Stimulated activated CD4-positive, alpha-beta T cell treated with anti-CD3 and anti-CD28 coated beads, TNF-alpha, amount 100 ng/mL, for 4 hours (primary cell): Measurements from ENCODE around the gene KCNQ1.
A peak's percentile ranks its signal among the peaks of the same experiment; 100 is the strongest.

ENCODE experiments used
- DNase-seq, 3 experiments: peaks; one replicate each; pipeline ENCODE4 v3.0.0-alpha.2; 2020; ENCODE audit warnings: low read depth in 3 of 3

KCNQ1 gene

DNA sequence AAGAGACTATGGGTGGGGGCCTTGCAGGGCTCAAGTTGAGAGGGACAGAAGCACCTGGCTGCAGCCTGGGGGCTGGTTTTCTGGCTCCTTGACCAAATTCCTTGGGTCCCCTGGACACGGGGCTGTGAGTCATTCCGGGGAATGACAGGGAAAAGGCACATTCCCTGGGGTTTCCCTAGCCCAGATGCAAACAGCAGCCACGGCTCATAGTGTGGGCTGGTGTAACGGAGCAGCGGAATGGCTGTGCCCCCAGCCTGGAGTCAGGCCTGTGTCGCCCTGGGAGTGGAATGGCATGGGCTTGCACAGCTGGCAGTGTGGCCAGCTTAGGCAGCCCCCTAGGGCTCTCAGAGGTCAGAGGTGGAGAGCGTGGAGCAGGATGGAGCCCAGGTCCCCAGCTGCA is 332.6 kb downstream of the KCNQ1 start:
- DNase-seq = no peak

DNA sequence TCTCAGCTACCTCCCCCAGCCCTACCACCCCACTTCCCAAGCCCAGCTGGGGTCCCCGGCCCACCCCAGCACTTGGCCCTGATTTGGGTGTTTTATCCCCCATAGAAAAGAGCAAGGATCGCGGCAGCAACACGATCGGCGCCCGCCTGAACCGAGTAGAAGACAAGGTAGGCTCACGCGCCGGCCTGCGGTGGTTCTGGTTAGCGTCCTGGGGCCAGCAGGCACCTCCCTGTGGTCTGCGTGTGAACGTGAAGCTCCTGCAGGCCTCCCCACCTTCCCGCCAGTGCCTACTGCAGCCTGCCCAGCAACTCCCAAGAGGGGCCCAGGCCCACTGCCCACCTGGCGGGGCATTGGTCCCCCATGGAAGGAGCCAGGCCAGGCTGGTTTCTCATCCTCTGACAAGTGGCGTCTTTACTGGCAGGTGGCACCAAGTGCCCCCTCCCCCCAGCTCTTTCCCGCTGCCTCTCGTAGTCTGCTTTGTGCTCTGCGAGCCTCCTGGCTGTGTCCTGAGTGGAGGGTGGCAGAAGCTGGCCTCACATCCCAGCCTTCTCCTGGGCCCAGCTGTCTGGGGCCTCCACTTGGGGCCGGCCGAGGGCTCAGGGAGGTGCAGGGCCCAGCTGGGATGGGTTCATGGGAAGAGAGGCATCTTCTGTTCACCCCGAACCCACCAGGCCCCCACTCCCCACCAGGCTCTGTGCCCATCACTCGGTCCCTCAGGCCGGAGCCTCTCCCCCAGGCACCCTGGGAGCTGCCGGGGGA is 333.2 kb downstream of the KCNQ1 start:
- no peak for DNase-seq

DNA sequence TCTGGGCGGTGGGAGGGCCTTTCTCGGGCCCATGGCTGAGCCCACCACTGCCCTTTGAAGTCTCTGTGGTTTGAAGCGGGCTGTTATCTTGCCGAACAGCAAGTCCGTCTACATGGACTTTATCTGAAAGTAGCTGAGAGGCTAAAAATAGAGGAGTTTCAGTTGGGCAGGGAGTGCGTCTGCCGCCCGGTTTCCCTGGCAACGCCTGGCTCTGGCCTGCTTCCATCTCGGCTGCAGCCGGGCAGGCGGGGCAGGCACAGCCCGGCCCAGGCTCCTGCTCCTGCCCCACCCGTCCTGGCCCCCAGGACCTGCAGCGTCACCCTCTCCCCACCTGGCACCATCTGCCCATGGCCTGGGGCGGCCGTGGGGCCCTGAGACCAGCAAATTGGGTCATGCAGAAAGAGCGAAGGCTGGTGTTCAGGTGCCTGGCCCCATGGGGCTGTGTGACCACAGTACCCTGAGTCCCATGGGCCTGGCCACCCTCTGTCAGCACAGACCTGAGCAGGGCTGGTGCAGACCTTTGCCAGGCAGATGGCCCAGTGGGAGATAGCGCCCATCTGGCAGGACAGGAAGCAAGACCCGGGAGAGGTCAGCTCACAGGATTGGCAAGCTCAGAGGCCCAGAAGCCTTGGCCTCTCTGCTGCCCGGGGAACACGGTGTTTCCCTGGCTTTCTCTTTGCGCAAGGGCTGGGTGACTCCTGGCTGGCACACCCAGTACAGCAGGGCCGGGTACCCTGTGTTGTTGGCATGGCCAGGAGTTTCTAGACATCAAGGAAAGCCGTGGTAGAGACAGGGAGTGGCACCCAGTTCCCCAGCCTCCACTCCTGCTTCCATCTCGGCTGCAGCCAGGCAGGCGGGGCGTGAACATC is 334.1 kb downstream of the KCNQ1 start:
- no peak for DNase-seq

DNA sequence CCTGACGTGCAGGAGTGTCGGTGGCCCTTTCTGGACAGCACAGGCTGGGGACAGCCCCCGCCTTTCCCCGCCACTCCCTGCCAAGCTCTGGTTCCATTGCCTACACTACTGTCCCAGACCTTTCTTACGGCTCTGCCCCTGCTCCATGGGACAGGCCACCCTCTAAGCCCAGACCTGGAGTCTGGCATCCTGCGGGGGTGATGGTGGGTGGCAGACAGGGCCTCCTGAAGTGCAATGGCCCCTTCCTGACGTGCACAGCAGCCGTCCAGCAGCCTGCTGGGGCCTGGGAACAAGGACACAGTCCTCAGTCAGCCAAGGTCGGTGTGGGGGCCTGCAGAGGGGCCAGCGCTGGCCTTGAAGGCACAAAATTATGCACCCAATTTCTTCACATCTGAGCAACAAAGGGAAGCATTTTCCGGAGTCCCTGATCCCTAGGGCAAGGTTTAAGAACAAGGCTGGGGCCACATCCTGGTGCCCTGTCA is 334.7 kb downstream of the KCNQ1 start:
- no peak for DNase-seq

DNA sequence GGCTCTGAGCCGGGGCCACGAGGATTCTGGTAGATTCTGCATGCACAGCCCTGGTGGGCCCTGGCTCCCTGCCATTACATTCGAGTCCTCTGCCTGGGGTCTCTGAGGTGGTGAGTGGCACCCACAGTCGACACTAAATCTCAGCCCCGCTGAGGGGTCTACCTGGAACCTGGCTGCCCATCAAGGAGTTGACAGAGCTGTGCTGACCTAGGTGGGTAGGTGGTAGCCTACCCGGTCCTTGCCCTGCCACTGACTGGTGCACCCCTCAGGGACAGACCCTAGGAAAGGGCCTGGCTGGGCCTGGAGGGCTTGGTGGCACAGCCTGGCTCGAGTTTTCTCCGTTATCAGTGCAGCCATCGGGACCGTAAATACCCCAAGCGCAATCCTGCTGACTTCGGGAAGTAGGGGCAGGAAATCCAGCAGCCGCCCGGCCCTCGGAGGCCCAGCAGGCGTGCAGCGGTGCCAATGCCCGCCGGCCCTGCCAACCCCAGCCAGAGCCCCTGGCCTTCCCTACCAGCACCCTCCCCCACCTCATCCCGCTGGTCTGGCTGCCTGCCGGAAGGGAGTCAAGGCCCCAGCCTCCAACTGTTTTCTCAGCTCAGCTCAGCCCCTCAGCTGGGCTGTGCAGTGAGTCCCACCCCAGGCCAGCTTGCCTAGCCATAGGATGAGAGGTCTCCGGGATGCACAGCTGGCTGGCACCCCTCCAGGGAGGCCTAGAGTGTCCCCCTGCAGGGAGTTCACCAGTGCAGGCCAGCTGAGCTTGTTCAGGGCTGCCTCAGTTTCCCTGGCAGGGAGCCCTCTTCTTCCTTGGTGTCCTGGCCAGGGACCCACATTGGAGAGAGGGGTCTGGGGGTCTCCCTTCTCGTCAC is 335.4 kb downstream of the KCNQ1 start:
- no peak for DNase-seq

DNA sequence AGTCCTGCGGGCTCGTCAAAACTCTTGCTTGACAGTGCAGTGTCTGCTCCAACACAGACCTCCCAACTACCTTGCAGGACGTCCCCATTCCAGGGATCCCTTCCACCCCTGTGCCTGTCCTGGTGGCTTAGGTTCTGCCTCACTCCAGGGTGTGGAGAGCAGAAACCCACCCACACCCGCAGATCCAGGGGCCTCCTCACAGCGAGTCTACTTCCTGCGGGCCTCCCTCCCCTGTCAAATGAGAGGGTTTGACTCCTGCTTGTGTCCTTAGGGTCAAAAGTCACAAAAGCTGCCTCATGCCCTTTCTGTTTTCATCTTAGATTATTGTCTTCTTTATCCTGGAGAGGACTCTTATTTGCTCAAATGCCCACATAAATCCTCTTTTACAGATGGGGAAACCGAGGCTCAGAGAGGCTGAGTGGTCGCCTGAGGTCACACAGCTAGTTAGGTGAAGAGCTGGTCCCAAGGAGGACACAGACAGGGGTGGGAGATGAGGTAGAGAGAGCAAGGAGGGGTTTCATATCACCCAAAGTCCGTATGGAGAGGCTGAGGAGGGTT is 336.1 kb downstream of the KCNQ1 start:
- no peak for DNase-seq

DNA sequence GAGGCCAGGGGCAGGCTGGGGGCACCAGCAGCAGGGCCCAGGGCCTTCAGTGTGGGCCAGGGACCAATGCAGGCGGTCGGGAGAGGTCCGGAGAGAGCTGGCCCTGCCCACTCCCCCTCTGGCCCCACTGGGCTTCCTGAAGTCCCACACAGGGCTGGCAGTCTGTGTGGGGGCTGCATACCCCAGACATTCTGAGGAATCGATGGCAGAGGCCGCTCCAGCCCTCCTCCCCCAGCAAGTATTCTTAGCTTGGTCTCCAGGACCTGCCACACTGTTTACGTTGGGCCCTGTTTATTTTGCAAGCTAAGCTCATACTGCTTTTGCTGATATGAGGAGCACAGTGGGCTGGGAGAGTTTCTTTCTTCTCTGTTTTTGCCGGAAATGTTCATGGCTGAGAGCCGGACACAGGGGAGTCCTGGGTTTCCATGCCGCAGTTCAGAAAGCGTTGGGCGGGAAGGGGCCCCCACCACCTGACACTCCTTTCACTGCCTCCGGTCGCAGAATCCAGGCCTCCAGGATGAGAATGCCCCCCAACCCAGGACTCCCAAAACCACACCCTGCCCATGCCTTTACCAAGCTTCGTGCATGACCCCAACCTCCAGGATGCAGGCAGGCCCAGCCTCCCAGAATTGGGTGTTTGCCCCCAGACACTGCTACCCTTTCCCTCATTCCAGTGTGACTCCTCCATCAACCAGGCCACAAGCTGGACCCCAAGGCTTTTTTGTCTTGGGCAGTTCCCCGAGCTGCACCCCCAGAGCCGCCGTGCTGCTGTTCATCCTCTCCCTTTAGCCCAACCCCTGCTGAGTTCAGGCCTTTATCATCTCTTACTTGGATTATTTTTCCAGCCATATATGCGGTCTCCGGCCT is 336.8 kb downstream of the KCNQ1 start:
- no peak for DNase-seq

DNA sequence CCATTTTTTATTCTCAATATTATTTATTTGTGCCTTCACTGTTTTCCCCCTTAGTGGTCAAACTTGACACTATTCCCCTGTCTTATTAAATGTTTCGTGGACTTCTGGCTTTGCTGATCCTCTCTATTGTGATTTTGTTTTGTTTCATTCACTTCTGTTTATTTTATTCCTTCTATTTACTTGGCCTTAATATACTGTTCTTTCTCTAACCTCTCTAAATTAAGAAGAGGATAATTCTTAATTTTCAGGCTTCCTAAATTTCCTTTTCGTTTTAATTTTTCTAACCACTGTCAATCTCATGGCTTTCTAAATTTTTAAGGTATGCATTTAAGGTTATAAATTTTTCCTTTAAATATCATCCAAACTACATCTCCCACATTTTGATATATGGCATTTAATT is 338.0 kb downstream of the KCNQ1 start:
- DNase-seq = no peak

DNA sequence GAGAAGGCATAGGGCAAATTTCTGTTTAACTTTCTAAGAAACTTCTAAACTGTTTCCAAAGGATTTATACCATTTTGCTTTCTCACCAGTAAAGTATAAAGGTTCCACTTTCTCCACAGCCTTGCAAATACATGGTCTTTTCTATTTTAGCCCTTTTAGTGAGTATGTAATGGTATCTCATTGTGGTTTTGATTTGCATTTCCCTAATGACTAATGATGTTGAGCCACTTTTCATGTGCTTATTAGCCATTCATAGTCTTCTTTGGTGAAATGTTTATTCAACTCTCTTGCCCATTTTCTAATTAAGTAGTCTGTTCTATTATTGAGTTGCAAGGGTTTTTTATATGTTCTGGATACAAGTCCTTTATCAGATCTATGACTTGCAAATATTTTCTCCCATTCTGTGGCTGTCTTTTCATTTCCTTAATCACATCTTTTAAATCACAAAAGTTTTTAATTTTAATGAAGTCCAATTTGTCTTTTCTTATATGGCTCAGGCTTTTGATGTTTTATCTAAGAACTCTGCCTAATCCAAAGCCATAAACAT is 338.8 kb downstream of the KCNQ1 start:
- DNase-seq = no peak

DNA sequence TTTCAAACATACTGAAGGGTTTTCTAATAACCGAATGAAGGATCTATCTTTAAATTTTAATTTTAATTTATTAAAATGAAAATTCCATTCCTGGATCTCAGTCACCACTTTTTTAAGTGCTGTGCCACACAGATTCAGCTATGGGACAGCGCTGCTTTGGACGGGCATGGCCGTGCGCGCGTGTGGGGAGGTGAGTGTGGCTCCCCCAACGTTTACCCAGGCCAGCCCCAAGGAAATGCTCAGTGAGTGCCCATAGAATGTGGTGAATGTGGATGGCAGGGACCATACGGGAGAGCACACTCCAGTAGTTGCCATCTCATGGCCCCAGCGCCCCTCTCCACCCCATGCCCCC is 343.0 kb downstream of the KCNQ1 start:
- DNase-seq = no peak

DNA sequence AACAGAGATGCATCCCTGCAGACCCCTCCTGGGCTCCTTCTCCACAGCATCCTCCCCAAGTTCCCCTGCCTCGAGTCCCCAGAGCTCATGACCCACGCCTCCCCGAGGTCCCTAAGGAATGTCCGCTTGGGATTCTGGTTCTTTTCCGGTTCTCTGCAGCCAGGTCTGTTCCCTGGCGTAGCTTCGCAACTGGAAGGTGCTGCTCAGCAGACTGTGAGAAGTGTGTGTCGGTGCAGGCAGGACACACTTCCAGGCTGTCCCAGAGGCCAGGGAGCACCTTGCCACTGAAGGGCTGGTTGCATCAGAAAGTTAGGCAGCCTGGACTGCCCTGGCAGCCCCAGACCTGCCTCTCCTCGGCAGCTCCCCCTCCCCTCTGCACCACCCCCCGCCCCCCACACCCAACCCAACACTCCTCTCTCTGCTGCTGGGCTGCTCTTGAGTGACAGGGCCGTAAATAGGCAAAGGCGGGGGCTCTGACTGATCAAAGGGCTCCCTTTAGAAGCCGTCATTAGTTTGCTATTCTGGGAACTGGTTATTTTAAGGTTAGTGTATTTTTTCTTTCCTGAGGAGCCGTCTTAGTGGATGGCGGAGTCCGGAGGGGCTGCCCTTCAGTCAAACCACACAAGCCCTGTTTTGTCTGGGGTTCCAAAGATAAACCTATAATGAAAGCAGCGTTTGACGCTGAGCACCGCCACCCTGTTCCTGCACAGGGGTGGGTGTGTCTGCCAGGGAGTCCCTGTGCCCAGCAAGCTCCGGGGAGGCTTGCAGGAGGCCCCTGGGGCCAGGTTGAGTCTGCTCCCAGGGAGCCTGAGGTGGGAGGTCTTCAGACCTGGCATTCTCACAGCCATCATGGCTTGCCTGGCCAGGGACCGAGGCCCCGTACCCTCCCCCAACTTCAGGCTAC is 343.6 kb downstream of the KCNQ1 start:
- no peak for DNase-seq

DNA sequence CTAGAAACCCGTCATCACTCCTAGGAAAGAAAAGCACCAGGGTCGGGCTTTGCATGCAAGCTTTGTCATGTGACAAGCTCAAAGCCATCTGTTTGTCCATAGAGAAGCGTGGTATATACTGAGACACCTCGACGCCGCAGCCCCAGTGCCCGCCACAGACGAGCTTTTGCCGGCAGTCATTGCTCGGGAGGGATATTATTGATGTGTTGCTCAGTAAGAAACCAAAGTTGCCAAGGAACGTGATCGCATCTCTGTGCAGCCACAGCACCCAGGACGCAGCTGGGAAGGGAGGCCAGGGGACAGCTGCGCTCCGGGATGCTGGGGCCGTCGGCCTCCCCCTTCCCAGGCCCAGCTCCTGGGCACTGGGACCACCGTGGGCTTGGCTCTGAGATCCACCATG is 344.5 kb downstream of the KCNQ1 start:
- DNase-seq = no peak

DNA sequence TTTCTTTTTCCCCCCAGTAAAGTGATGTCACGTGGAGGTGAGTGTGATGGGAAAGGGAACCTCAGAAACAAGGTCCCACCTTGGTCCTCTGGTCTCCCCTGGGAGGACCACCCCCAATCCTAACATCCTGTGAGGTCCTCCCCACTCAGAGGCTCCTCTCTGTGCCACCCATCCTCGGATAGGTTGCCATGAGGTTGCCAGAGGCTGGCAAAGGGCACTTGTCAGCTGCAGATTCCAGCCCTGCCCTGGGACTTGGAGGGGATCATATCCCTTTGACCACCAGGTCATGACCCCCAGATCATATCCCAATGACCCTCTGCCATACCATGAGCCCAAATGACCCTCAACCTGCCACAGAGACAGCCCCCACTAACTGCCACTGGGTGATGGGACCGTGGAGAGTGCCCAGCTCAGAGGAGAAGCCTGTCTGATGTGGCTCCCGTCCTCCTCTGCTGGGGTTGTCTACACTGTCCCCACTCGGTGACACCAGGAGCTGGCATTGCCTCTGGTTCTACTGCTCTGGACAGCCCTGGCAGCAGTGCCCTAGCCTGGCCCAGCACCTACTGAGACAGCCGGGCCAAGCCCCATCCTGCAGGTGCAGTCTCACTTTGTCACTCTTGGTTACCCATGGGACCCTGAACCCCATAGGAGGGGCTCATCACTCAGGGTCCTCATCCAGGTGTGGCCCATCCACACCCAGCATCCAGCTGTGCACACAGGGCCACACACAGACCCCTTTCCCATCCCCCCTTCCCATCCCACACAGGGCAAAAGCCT is 345.2 kb downstream of the KCNQ1 start:
- DNase-seq = no peak

DNA sequence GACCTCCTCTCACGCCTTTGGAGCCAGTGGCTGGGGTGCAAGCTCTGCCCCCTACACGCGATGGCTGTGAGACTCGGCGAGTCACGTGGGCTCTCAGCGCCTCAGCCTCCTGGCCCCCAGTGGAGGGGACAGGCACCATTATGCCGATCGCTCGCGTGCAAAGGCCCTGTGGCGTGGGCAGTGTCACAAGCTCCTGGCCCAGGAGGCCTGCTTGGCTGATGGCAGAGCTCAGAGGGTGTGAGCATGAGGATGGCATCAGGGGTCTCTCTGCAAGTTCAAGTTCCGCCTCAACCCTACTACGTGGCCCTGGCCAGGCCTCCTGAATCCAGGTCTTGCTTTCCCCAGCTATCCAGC is 345.7 kb downstream of the KCNQ1 start:
- no peak for DNase-seq

DNA sequence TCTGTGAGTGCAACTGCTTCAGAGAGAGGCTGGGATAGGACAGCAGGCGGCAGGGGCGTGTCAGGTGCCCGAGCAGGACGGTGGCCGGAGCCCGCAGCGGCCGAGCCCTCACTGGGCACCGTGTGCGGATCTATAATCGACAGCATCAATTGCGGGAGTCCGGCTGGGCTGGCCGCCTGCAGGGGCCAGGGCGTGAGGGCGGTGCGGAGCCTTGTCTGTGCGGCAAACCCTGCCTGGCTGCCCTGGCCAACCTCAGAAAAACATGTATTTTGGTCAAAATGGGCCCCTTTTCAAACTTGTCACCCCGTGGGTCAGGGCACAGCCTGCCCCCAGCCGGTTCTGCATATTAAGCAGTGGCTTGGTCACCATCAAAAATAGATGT is 346.3 kb downstream of the KCNQ1 start:
- no peak for DNase-seq

DNA sequence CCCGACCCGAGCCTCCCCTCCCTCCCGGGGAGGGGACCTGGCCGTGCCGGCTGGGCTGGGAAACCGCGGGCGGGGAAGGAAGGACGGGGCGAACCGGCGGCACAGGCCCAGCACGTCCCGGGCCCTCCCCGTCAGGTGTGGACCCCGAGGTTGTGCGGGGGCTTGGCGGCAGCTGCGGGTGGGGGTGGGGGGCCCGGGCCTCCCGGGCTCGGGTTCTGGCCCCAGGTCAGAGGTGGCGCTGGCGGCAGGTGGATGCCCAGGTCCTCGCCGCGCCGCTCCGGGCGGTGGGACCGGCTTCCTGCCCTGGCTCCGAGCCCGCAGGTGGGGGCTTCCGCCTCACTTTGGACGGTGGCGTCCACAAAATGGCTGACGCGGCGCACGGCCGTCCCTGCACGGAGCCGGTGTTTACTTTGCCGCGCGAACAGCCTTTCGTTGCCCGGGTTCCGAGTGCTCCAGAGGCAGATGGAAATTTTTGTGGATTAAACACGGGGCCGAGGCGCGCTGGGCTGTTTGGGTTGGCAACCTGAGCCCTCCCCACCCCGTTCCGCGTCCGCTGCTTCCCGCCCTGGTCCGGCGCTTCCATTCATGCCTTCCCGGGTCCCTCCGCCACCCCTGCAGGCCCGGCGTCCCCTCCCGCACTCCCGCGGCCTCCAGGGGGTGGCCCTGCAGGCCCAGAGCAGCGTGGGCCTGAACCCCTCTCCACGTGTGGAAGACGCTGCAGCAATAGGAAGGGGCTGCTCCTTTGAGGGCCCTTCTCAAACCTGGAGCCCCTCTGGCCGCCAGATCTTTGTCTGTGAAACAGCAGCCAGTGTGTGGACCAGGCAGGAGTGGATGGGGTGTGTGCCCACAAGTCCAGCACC is 346.9 kb downstream of the KCNQ1 start:
- peak in 1 of 3 experiments; percentile 16 for DNase-seq

DNA sequence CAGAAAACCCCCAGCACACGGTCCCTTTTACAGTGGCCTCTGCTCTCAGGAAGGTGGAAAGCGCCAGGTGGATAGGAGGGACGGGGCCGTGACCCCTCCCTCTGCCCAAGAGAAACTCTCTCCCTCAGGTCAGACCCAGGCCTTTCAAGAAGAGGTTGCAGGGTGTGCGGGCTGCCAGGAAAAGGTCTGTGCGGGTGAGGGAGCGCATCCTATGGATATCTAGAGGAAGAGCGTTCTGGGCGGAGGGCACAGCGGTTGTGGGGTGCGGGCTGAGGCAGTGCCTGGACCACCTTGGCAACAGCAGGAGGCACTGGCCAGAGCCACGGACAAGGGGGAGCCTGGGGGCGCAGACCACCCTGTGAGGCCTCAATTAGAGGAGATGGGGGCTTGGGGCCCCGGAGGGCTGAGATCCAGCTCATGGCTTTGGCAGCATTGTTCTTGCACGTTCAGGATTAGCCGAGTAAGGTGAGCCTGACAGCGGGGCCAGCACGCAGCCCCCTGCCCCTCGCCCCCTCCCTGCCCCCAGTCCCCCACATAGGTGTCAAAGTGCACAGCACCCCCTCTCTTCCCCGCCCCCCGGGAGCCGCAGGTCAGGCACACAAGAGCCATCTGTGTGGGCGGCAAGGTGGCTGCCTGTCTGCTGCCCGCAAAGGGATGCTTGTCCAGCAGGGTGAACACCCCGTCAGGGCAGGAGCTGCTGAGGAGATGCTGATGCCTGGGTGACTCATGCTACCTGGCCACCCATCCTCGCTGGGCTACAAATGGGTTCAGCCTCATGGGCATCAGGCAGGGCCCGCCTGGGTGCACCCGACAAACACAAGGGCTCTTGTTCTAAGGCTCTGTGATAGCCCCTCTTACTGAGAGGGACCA is 347.8 kb downstream of the KCNQ1 start:
- no peak for DNase-seq
